GM23338 (cell line): ENCODE results near the gene SLC23A2. TPM values are rescaled to one million over a fixed set of nuclear protein-coding genes. Genes with fewer than 3 reads are reported as not detected.

Source experiments
- ATAC-seq: fragments of 200-7000 bp; cut with Tn5 transposase; 3 replicates; pipeline ENCODE4 v1.9.1; 2020
- DNase-seq: peaks from one replicate; pipeline ENCODE4 v3.0.0-alpha.2; 2015; ENCODE audit warnings: low spot score
- H2AFZ ChIP-seq: fragments of 200-600 bp; sonication (generic); 2 replicates; pipeline ENCODE4 v1.8.0; 2016; ENCODE audit warnings: antibody characterized with exemption, mild to moderate bottlenecking, moderate library complexity
- H3F3A ChIP-seq: fragments of 200-600 bp; sonication (generic); replicated peaks from 2 replicates; pipeline ENCODE4 v1.8.0; 2017; ENCODE audit warnings: antibody characterized with exemption, mixed run types, low read depth
- H3K27ac ChIP-seq: fragments of 200-600 bp; sonication (generic); 2 replicates; pipeline ENCODE4 v1.6.1; 2016; ENCODE audit warnings: low read depth
- H3K27me3 ChIP-seq: fragments of 200-600 bp; sonication (generic); 2 replicates; pipeline ENCODE4 v1.8.0; 2016; ENCODE audit warnings: mild to moderate bottlenecking, mixed run types, moderate library complexity; ENCODE audit not compliant: insufficient read depth
- H3K36me3 ChIP-seq: fragments of 200-600 bp; sonication (generic); 2 replicates; pipeline ENCODE4 v1.8.0; 2016; ENCODE audit warnings: mild to moderate bottlenecking; ENCODE audit not compliant: insufficient read depth
- H3K4me1 ChIP-seq: fragments of 200-600 bp; sonication (generic); 2 replicates; pipeline ENCODE4 v1.8.0; 2016; ENCODE audit warnings: mild to moderate bottlenecking, moderate library complexity; ENCODE audit not compliant: insufficient read depth
- H3K4me2 ChIP-seq: fragments of 200-600 bp; sonication (generic); 2 replicates; pipeline ENCODE4 v1.7.1; 2017; ENCODE audit warnings: mixed run types
- H3K4me3 ChIP-seq: fragments of 200-600 bp; sonication (generic); 2 replicates; pipeline ENCODE4 v1.6.1; 2016; ENCODE audit warnings: mixed run types
- H3K79me2 ChIP-seq: fragments of 200-600 bp; sonication (generic); replicated peaks from 2 replicates; pipeline ENCODE4 v1.8.0; 2017; ENCODE audit warnings: mild to moderate bottlenecking; ENCODE audit not compliant: insufficient read depth
- H3K9me2 ChIP-seq: fragments of 200-600 bp; sonication (generic); 2 replicates; pipeline ENCODE4 v1.8.0; 2017; ENCODE audit not compliant: insufficient read depth
- H4K20me1 ChIP-seq: fragments of 200-600 bp; sonication (generic); replicated peaks from 2 replicates; pipeline ENCODE4 v1.8.0; 2017; ENCODE audit warnings: mild to moderate bottlenecking; ENCODE audit not compliant: insufficient read depth
- H3K27ac Mint-ChIP-seq: 2 replicates; pipeline ENCODE4 v1.8.0; 2020; ENCODE audit warnings: inconsistent platforms, mild to moderate bottlenecking, moderate library complexity, mixed read lengths
- H3K27me3 Mint-ChIP-seq: 3 replicates; pipeline ENCODE4 v1.8.0; 2022; ENCODE audit warnings: low read depth, mild to moderate bottlenecking, moderate library complexity, mixed read lengths, inconsistent platforms; ENCODE audit not compliant: insufficient read depth, poor library complexity
- H3K36me3 Mint-ChIP-seq: 3 replicates; pipeline ENCODE4 v1.8.0; 2021; ENCODE audit warnings: low read depth, mild to moderate bottlenecking, inconsistent platforms, moderate library complexity, mixed read lengths
- H3K4me1 Mint-ChIP-seq: 3 replicates; pipeline ENCODE4 v1.8.0; 2020; ENCODE audit warnings: mild to moderate bottlenecking, inconsistent platforms, mixed read lengths
- H3K4me3 Mint-ChIP-seq: 3 replicates; pipeline ENCODE4 v1.8.0; 2021; ENCODE audit warnings: moderate library complexity, mild to moderate bottlenecking, inconsistent platforms, mixed read lengths
- H3K9me3 Mint-ChIP-seq: 3 replicates; pipeline ENCODE4 v1.8.0; 2020; ENCODE audit warnings: moderate library complexity, mild to moderate bottlenecking, inconsistent platforms, mixed read lengths
- CREB1 ChIP-seq: fragments of 250-450 bp; sonication (Bioruptor Pico); IDR thresholded peaks from 2 replicates; pipeline ENCODE4 v1.5.0; 2020; ENCODE audit warnings: low read depth, mild to moderate bottlenecking, moderate library complexity
- CTCF ChIP-seq, 2 experiments: fragments of 200-600 bp in 1 of 2; sonication (generic) in 1 of 2; conservative IDR thresholded peaks; 2 replicates each; pipeline versions ENCODE4 v1.5.1 to v1.6.1; 2016 to 2017; ENCODE audit warnings: antibody characterized with exemption in 2 of 2, low read depth in 2 of 2, mild to moderate bottlenecking in 2 of 2, moderate library complexity in 1 of 2
- EZH2 ChIP-seq: fragments of 200-600 bp; sonication (generic); IDR thresholded peaks from one replicate; pipeline ENCODE4 v1.8.0; 2017; ENCODE audit warnings: antibody characterized with exemption, mild to moderate bottlenecking, low read depth; ENCODE audit not compliant: unreplicated experiment
- EZH2phosphoT487 ChIP-seq: fragments of 200-600 bp; sonication (generic); IDR thresholded peaks from one replicate; pipeline ENCODE4 v1.8.1; 2018; ENCODE audit warnings: antibody characterized with exemption; ENCODE audit not compliant: unreplicated experiment
- JUNB ChIP-seq: IDR thresholded peaks from one replicate; pipeline ENCODE4 v1.6.1; 2016; ENCODE audit warnings: antibody characterized with exemption; ENCODE audit not compliant: unreplicated experiment
- NANOG ChIP-seq: IDR thresholded peaks from 2 replicates; pipeline ENCODE4 v1.6.1; 2016; ENCODE audit warnings: antibody characterized with exemption, borderline replicate concordance
- REST ChIP-seq: IDR thresholded peaks from one replicate; pipeline ENCODE4 v1.6.1; 2018; ENCODE audit warnings: antibody characterized with exemption; ENCODE audit not compliant: unreplicated experiment
- STAT1 ChIP-seq: IDR thresholded peaks from one replicate; pipeline ENCODE4 v1.6.1; 2016; ENCODE audit warnings: antibody characterized with exemption; ENCODE audit not compliant: unreplicated experiment
- ZNF114 ChIP-seq: fragments of 250-450 bp; sonication (Bioruptor Pico); IDR thresholded peaks from 2 replicates; pipeline ENCODE4 v1.5.0; 2020; ENCODE audit warnings: mild to moderate bottlenecking, moderate library complexity
- ZNF331 ChIP-seq: fragments of 250-450 bp; sonication (Bioruptor Pico); IDR thresholded peaks from 2 replicates; pipeline ENCODE4 v1.5.0; 2020; ENCODE audit warnings: low read depth, mild to moderate bottlenecking, moderate library complexity
- ZNF462 ChIP-seq: fragments of 250-450 bp; sonication (Bioruptor Pico); IDR thresholded peaks from 2 replicates; pipeline ENCODE4 v1.5.0; 2020; ENCODE audit warnings: mild to moderate bottlenecking, moderate library complexity
- polyA plus RNA-seq: library from polyadenylated mRNA; unstranded; fragments of >200 nt; fragmentation: Nextera tagmentation; extraction: Ambion mirVana; gene quantifications from 2 replicates; pipeline ENCODE4 v1.2.1, GENCODE V29; 2016
- total RNA-seq: library from RNA; depleted of rRNA; stranded (reverse); fragments of >200 nt; shearing (Covaris generic); gene quantifications from 2 replicates; pipeline ENCODE4 v1.2.3, GENCODE V29; 2014

SLC23A2 gene
- total and polyA plus RNA-seq, 2 experiments from 2014 or later, result 4.4 to 20.2 TPM

GRCh38 chr20:5008759-5009158 is 7.4 kb upstream of the SLC23A2 start (continued):
- no peak for TF ChIP-seq ZNF462

- H3K4me1 ChIP-seq, result 0 out of 2 replicates have a peak, but pooled peaks cover 3% of the 10 kb centered on the region
- H3K79me2 ChIP-seq, result peaks cover 4% of the 10 kb centered on the region
- H3K27me3 ChIP-seq, result peaks cover 4% of the 10 kb centered on the region
- Mint-ChIP-seq H3K4me3 (no peak overlapping the region), H3K9me3 (no peaks in the 10 kb centered on the region), H3K4me1 (peaks cover 7% of the 10 kb centered on the region), H3K27me3 (peaks cover 9% of the 10 kb centered on the region), H3K27ac (no peak overlapping the region), H3K36me3 (no peaks in the 10 kb centered on the region)
- no peak overlapping the region for H3K4me3 ChIP-seq
- H3K4me2 ChIP-seq, result no peak overlapping the region
- H3K36me3 ChIP-seq, result no peaks in the 10 kb centered on the region
- H2AFZ ChIP-seq, result no peak overlapping the region
- no peak for DNase-seq
- no peaks in the 10 kb centered on the region for H4K20me1 ChIP-seq
- no peak for ATAC-seq
- H3K27ac ChIP-seq, result no peak overlapping the region
- 0 out of 2 replicates have a peak, but pooled peaks cover 4% of the 10 kb centered on the region for H3F3A ChIP-seq
- H3K9me2 ChIP-seq, result no peaks in the 10 kb centered on the region
- TF ChIP-seq STAT1 (no peak), REST (no peak), ZNF114 (CRISPR knock-in tag) (no peak), NANOG (no peak), EZH2phosphoT487 (no peak), JUNB (no peak), CREB1 (CRISPR knock-in tag) (no peak), ZNF331 (CRISPR knock-in tag) (no peak), CTCF (conservative IDR thresholded peaks at IDR 0.05; ENCODE audit: low read depth in 2 of 2) (no peak), EZH2 (no peak)
Observed at GRCh38 chr20:5005326-5005725, 4.0 kb upstream of the SLC23A2 start.
